Coronary artery (tissue), 2 donors: Measurements from ENCODE around the gene C5orf58.

Source experiments
- DNase-seq: peaks from one replicate; pipeline ENCODE4 v3.0.0-alpha.2; 2017; ENCODE audit warnings: low spot score
- H3K27ac ChIP-seq, 2 donors: fragments of 200-600 bp; sonication (generic); one replicate each; pipeline ENCODE4 v1.5.1; 2016 to 2019
- H3K4me3 ChIP-seq: fragments of 200-600 bp; sonication (generic); 2 replicates; pipeline ENCODE4 v1.5.1; 2016; ENCODE audit warnings: mild to moderate bottlenecking, moderate library complexity
- CTCF ChIP-seq: fragments of 200-600 bp; sonication (generic); IDR thresholded peaks from one replicate; pipeline ENCODE4 v1.5.1; 2019; ENCODE audit warnings: antibody characterized with exemption

C5orf58 gene

GRCh38 chr5:170269579-170269978 lies 36.8 kb downstream of the C5orf58 start:
- H3K4me3 ChIP-seq = no peak overlapping the region
- DNase-seq = no peak
- peak overlapping the region in 1 of 2 donors; percentile 83 for H3K27ac ChIP-seq
- TF ChIP-seq CTCF = no peak

- H3K4me3 ChIP-seq = no peak overlapping the region
- no peak overlapping the region for H3K27ac ChIP-seq
- DNase-seq = no peak
- TF ChIP-seq CTCF = no peak
Measured at GRCh38 chr5:170270293-170271069, 37.7 kb downstream of the C5orf58 start.

GRCh38 chr5:170273968-170274710 lies 41.4 kb downstream of the C5orf58 start:
- no peak overlapping the region for H3K4me3 ChIP-seq
- DNase-seq = no peak
- no peak for TF ChIP-seq CTCF
- H3K27ac ChIP-seq = no peak overlapping the region

- no peak for DNase-seq
- Histone ChIP-seq H3K4me3 (no peak overlapping the region), H3K27ac (no peak overlapping the region)
- no peak for TF ChIP-seq CTCF
Measured at GRCh38 chr5:170275376-170275994, 42.7 kb downstream of the C5orf58 start.

GRCh38 chr5:170276140-170276539 lies 43.4 kb downstream of the C5orf58 start:
- no peak for DNase-seq
- Histone ChIP-seq H3K27ac (no peak overlapping the region), H3K4me3 (no peak overlapping the region)
- no peak for TF ChIP-seq CTCF

- Histone ChIP-seq H3K4me3 (no peak overlapping the region), H3K27ac (peak overlapping the region in 1 of 2 donors; percentile 22)
- no peak for TF ChIP-seq CTCF
- no peak for DNase-seq
Measured at GRCh38 chr5:170277867-170278281, 45.1 kb downstream of the C5orf58 start.
